H1 (cell line): ENCODE results near the gene FAR1. TPM values are rescaled to one million over a fixed set of nuclear protein-coding genes. Genes with fewer than 3 reads are reported as not detected.
A peak's percentile ranks its signal among the peaks of the same experiment; 100 is the strongest.

ENCODE experiments used
- CTCF ChIA-PET: fragments of 300-600 bp; sonication (Branson Sonifier 250); formaldehyde crosslinking; loops from one replicate; lab custom pipeline; 2021; ENCODE audit not compliant: partially characterized antibody; lab: Charles Lee
- POLR2A ChIA-PET: fragments of 300-600 bp; sonication (Branson Sonifier 250); formaldehyde crosslinking; loops from one replicate; lab custom pipeline; 2021; ENCODE audit warnings: inconsistent platforms; ENCODE audit not compliant: partially characterized antibody; lab: Charles Lee
- DNase-seq, 2 experiments: peaks; one replicate each; pipeline versions ENCODE4 v3.0.0 to v3.0.0-alpha.2; 2010 to 2022; ENCODE audit warnings: low spot score in 2 of 2, low read depth in 1 of 2, mixed read lengths in 1 of 2
- FAIRE-seq: peaks from 2 replicates; lab custom pipeline; 2011; peaks lifted over from hg19 to GRCh38; lab: Jason Lieb, UNC
- H2AFZ ChIP-seq: 2 replicates; pipeline ENCODE4 v1.8.1; 2012; ENCODE audit warnings: low read length, inconsistent platforms
- H2AK5ac ChIP-seq: 2 replicates; pipeline ENCODE4 v1.6.1; 2013; ENCODE audit warnings: low read depth, low read length
- H2BK120ac ChIP-seq: replicated peaks from 2 replicates; pipeline ENCODE3; 2013; ENCODE audit warnings: low read depth, low read length, inconsistent platforms
- H2BK12ac ChIP-seq: 2 replicates; pipeline ENCODE4 v1.6.1; 2013; ENCODE audit warnings: low read depth, low read length
- H2BK15ac ChIP-seq: 2 replicates; pipeline ENCODE4 v1.6.1; 2013; ENCODE audit warnings: low read length
- H2BK20ac ChIP-seq: 2 replicates; pipeline ENCODE4 v1.6.1; 2013; ENCODE audit warnings: low read length
- H2BK5ac ChIP-seq: 2 replicates; pipeline ENCODE4 v1.6.1; 2013; ENCODE audit warnings: low read depth, low read length
- H3K14ac ChIP-seq: 2 replicates; pipeline ENCODE4 v1.6.1; 2013; ENCODE audit warnings: inconsistent platforms; ENCODE audit not compliant: insufficient read length
- H3K18ac ChIP-seq: 2 replicates; pipeline ENCODE4 v1.6.1; 2013; ENCODE audit warnings: low read length; ENCODE audit errors: extremely low read depth
- H3K23ac ChIP-seq: 2 replicates; pipeline ENCODE4 v1.6.1; 2013; ENCODE audit warnings: inconsistent platforms; ENCODE audit not compliant: insufficient read length
- H3K23me2 ChIP-seq: 2 replicates; pipeline ENCODE4 v1.6.1; 2013; ENCODE audit warnings: low read depth, low read length
- H3K27ac ChIP-seq: 2 replicates; pipeline ENCODE4 v1.6.1; 2011; ENCODE audit warnings: low read depth, low read length, inconsistent platforms
- H3K27me3 ChIP-seq, 4 experiments: replicated peaks in 1 of 4; 1 replicate in 1 of 4; 2 replicates in 3 of 4; pipeline versions ENCODE4 v1.6.1 to v1.8.1; 2011 to 2013; ENCODE audit warnings: low read length in 3 of 4, mild to moderate bottlenecking in 3 of 4, inconsistent platforms in 2 of 4, mixed read lengths in 2 of 4, moderate library complexity in 1 of 4; ENCODE audit not compliant: control insufficient read depth in 3 of 4, insufficient read depth in 3 of 4; ENCODE audit errors: extremely low read depth in 1 of 4
- H3K36me3 ChIP-seq, 4 experiments: 2 replicates each; pipeline versions ENCODE4 v1.6.1 to v1.8.1; 2011 to 2013; ENCODE audit warnings: mild to moderate bottlenecking in 4 of 4, low read length in 3 of 4, moderate library complexity in 2 of 4, control low read depth in 1 of 4, inconsistent platforms in 1 of 4; ENCODE audit not compliant: insufficient read depth in 4 of 4, control insufficient read depth in 2 of 4
- H3K4ac ChIP-seq: replicated peaks from 2 replicates; pipeline ENCODE3; 2013; ENCODE audit warnings: low read length, low read depth, mixed read lengths, inconsistent platforms; ENCODE audit not compliant: insufficient read length
- H3K4me1 ChIP-seq, 4 experiments: replicated peaks in 1 of 4; 1 replicate in 1 of 4; 2 replicates in 3 of 4; pipeline versions ENCODE4 v1.6.1 to v1.8.1; 2011 to 2013; ENCODE audit warnings: low read length in 3 of 4, inconsistent platforms in 2 of 4, mixed read lengths in 1 of 4; ENCODE audit not compliant: insufficient read depth in 4 of 4, control insufficient read depth in 3 of 4
- H3K4me2 ChIP-seq, 2 experiments: 2 replicates each; pipeline versions ENCODE4 v1.6.1 to v1.8.1; 2011 to 2013; ENCODE audit warnings: low read depth in 2 of 2, low read length in 2 of 2, control low read depth in 1 of 2, inconsistent platforms in 1 of 2, mild to moderate bottlenecking in 1 of 2; ENCODE audit not compliant: insufficient read depth in 1 of 2
- H3K4me3 ChIP-seq, 4 experiments: fragments of 200-600, 300-600 bp in 1 of 4; sonication (generic), shearing (Covaris generic), sonication (Bioruptor Twin) in 1 of 4; 2 replicates each; pipeline versions ENCODE4 v1.5.1 to v1.8.1; 2011 to 2016; ENCODE audit warnings: low read length in 4 of 4, low read depth in 3 of 4, control low read depth in 2 of 4, inconsistent platforms in 2 of 4, mild to moderate bottlenecking in 2 of 4, mixed read lengths in 1 of 4, moderate library complexity in 1 of 4; ENCODE audit not compliant: insufficient read depth in 2 of 4; ENCODE audit errors: extremely low read depth in 1 of 4
- H3K56ac ChIP-seq: replicated peaks from 2 replicates; pipeline ENCODE3; 2013; ENCODE audit warnings: low read depth, mild to moderate bottlenecking, mixed read lengths, low read length, inconsistent platforms; ENCODE audit not compliant: insufficient read length
- H3K79me1 ChIP-seq: 2 replicates; pipeline ENCODE4 v1.6.1; 2013; ENCODE audit warnings: low read depth, low read length, control low read depth
- H3K79me2 ChIP-seq, 2 experiments: 2 replicates each; pipeline versions ENCODE4 v1.6.1 to v1.8.1; 2012 to 2013; ENCODE audit warnings: low read length in 2 of 2, mild to moderate bottlenecking in 2 of 2, inconsistent platforms in 1 of 2; ENCODE audit not compliant: insufficient read depth in 2 of 2, control insufficient read depth in 1 of 2
- H3K9ac ChIP-seq, 4 experiments: replicated peaks in 1 of 4; 1 replicate in 1 of 4; 2 replicates in 3 of 4; pipeline versions ENCODE4 v1.6.1 to v1.8.1; 2011 to 2013; ENCODE audit warnings: low read depth in 3 of 4, low read length in 3 of 4, control low read depth in 2 of 4, mild to moderate bottlenecking in 2 of 4, moderate library complexity in 2 of 4, inconsistent platforms in 1 of 4; ENCODE audit errors: extremely low read depth in 1 of 4
- H3K9me3 ChIP-seq, 2 experiments: 2 replicates each; pipeline versions ENCODE4 v1.6.1 to v1.8.1; 2012 to 2013; ENCODE audit warnings: mild to moderate bottlenecking in 2 of 2, moderate library complexity in 2 of 2, control low read depth in 1 of 2, inconsistent platforms in 1 of 2, low read depth in 1 of 2, low read length in 1 of 2, mixed read lengths in 1 of 2; ENCODE audit not compliant: insufficient read depth in 2 of 2
- H4K20me1 ChIP-seq, 2 experiments: replicated peaks in 1 of 2; 2 replicates each; pipeline versions ENCODE3 to v1.8.1; 2011 to 2013; ENCODE audit warnings: inconsistent platforms in 2 of 2, low read length in 2 of 2, mild to moderate bottlenecking in 1 of 2; ENCODE audit not compliant: insufficient read depth in 2 of 2, control insufficient read depth in 1 of 2
- H4K5ac ChIP-seq: 2 replicates; pipeline ENCODE4 v1.6.1; 2013; ENCODE audit warnings: low read length, low read depth, mixed read lengths, inconsistent platforms; ENCODE audit not compliant: insufficient read length
- H4K8ac ChIP-seq: 2 replicates; pipeline ENCODE4 v1.8.0; 2013; ENCODE audit warnings: mild to moderate bottlenecking, moderate library complexity, low read length, inconsistent platforms; ENCODE audit not compliant: insufficient read depth; ENCODE audit errors: extremely low read depth
- H4K91ac ChIP-seq: replicated peaks from 2 replicates; pipeline ENCODE3; 2013; ENCODE audit warnings: low read length, mixed read lengths, inconsistent platforms; ENCODE audit not compliant: insufficient read length
- BCL11A ChIP-seq, 2 experiments: IDR thresholded peaks; one replicate each; pipeline ENCODE4 v1.6.1; 2011; ENCODE audit warnings: low read depth in 2 of 2, low read length in 2 of 2, mild to moderate bottlenecking in 2 of 2
- EGR1 ChIP-seq: IDR thresholded peaks from 2 replicates; pipeline ENCODE4 v1.6.1; 2011; ENCODE audit warnings: low read depth, low read length, borderline replicate concordance
- GTF2F1 ChIP-seq: IDR thresholded peaks from 2 replicates; pipeline ENCODE4 v1.6.1; 2012; ENCODE audit warnings: low read depth, low read length, improper control_type of control experiment, borderline replicate concordance
- SP2 ChIP-seq: IDR thresholded peaks from 2 replicates; pipeline ENCODE4 v1.6.1; 2012; ENCODE audit warnings: mild to moderate bottlenecking, low read length, inconsistent platforms
- WGBS, 2 experiments: shearing (Covaris generic) in 1 of 2; methylation state at CpG; one replicate each; pipeline versions ENCODE4 v1.1.6 to v1.1.7; 2013 to 2015; ENCODE audit warnings: low lambda C conversion rate in 2 of 2, mixed read lengths in 2 of 2, inconsistent platforms in 1 of 2, low coverage in 1 of 2, missing lambda C conversion rate in 1 of 2; ENCODE audit not compliant: insufficient replicate concordance in 2 of 2, insufficient coverage in 1 of 2, insufficient read length in 1 of 2; ENCODE audit errors: extremely low coverage in 1 of 2, missing lambda C conversion rate in 1 of 2; 5-methylcytosine and 5-hydroxymethylcytosine counted together
- polyA plus RNA-seq, 7 experiments: library from polyadenylated mRNA; depleted of rRNA in 3 of 7; stranded (reverse) in 5 of 7; unstranded in 2 of 7; fragments of >200 nt in 5 of 7; fragments of 200-250 nt in 2 of 7; gene quantifications; 1 replicate in 5 of 7; 2 replicates in 1 of 7; 4 replicates in 1 of 7; pipeline versions ENCODE4 v1.2.1 to v1.2.3, GENCODE V29; 2011 to 2013; ENCODE audit warnings: missing spikeins in 2 of 7, mixed read lengths in 2 of 7
- total RNA-seq: library from RNA; stranded (reverse); fragmentation: NEBNext Ultra II Directional; extraction: Animal tissue kit (Norgen Biotek cat#: 25700); gene quantifications from 2 replicates; pipeline ENCODE4 v1.2.1, GENCODE V29; 2021
- TF ChIP-seq, protein P1 (sequence below): IDR thresholded peaks from 2 replicates; pipeline ENCODE4 v1.6.1; 2011; ENCODE audit warnings: low read length, improper control_type of control experiment

FAR1 gene
- total and polyA plus RNA-seq, 2 of the 8 experiments (the other 6 are each of a cell fraction or from before 2014, with no cell fraction given): 29.7 to 68.5 TPM

DNA sequence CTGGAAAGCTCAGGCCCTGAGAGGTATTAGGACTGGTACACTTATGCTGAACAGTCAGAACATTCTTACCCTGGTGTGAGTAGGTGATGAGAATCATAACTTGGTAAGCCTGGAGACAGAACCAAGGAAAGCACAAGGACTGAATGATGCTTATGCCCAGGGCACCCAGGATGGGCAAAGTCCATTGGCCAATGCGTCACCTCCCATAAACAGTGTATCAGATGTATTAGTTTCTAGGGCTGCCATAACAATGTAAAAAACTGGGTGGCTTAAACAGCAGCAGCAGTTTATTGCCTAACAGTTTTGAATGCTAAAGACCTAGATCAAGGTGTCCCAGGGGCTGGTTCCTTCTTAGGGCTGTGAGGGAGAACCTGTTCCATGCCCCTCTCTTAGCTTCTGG lies 107.0 kb downstream of the FAR1 start:
- Histone ChIP-seq H3K56ac (no peak overlapping the region), H3K4me3 (no peak overlapping the region), H2BK5ac (no peak overlapping the region), H3K18ac (no peak overlapping the region), H2AK5ac (no peak overlapping the region), H4K5ac (no peak overlapping the region), H4K8ac (no peak overlapping the region), H2BK12ac (peak overlapping the region; percentile 91; the same call in 1 of the 2 replicates), H2AFZ (no peak overlapping the region), H3K27me3 (no peaks in the 10 kb centered on the region), H3K23ac (no peak overlapping the region), H3K14ac (no peak overlapping the region), H4K20me1 (no peaks in the 10 kb centered on the region), H3K79me2 (no peaks in the 10 kb centered on the region), H3K9ac (no peak overlapping the region), H3K4ac (no peak overlapping the region), H3K9me3 (no peaks in the 10 kb centered on the region), H3K27ac (no peak overlapping the region), H4K91ac (no peak overlapping the region), H3K79me1 (no peaks in the 10 kb centered on the region), H2BK20ac (no peak overlapping the region), H2BK15ac (no peak overlapping the region), H3K4me1 (peaks cover 2 to 9% (median 5%) of the 10 kb centered on the region in 4 experiments; a peak in 5 of 7 replicates), H3K36me3 (no peaks in the 10 kb centered on the region), H3K23me2 (no peaks in the 10 kb centered on the region), H3K4me2 (no peak overlapping the region), H2BK120ac (no peak overlapping the region)
- CTCF ChIA-PET: interaction anchor here (0.6 to 7.6 kb wide), 18 partner anchors 12 to 679 kb away, joined by 3 to 66 read pairs (median 6); partner anchors contain the start of gene SPON1
- WGBS, 2 experiments: 100% methylated on average over 1 of the region's 1 CpG; no CpG with 5 or more reads in 1 of the 2 experiments
- no peak for DNase-seq
- POLR2A ChIA-PET: no interaction called here
- TF ChIP-seq BCL11A (IDR thresholded peaks at IDR 0.05; ENCODE audit: low read depth in 2 of 2, low read length in 2 of 2) (no peak), GTF2F1 (no peak), SP2 (no peak), EGR1 (no peak)
- TF ChIP-seq, protein P1, sequence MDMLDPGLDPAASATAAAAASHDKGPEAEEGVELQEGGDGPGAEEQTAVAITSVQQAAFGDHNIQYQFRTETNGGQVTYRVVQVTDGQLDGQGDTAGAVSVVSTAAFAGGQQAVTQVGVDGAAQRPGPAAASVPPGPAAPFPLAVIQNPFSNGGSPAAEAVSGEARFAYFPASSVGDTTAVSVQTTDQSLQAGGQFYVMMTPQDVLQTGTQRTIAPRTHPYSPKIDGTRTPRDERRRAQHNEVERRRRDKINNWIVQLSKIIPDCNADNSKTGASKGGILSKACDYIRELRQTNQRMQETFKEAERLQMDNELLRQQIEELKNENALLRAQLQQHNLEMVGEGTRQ: no peak
- FAIRE-seq: no peak
